Inflammatory macrophage treated with lipopolysaccharide for 4 hours (primary cell): ENCODE data around the gene MYBPH.

Source experiments
- DNase-seq: peaks from one replicate; pipeline ENCODE4 v3.0.0-alpha.2; 2020

Gene MYBPH

DNA sequence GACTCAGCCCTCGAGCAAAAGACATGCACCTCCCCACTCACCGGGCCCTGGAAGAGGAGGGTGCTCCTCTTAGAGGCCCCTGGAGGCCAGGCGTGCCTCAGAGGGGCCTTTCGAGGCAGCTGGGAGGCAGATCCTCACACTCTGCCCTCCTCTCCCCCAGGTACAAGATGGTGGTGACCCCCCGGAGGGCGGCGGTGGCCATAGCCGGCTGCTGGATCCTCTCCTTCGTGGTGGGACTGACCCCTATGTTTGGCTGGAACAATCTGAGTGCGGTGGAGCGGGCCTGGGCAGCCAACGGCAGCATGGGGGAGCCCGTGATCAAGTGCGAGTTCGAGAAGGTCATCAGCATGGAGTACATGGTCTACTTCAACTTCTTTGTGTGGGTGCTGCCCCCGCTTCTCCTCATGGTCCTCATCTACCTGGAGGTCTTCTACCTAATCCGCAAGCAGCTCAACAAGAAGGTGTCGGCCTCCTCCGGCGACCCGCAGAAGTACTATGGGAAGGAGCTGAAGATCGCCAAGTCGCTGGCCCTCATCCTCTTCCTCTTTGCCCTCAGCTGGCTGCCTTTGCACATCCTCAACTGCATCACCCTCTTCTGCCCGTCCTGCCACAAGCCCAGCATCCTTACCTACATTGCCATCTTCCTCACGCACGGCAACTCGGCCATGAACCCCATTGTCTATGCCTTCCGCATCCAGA lies 10.4 kb downstream of the MYBPH start:
- no peak for DNase-seq

GRCh38 chr1:203163891-203164635 lies 11.6 kb downstream of the MYBPH start:
- peak; percentile 58 for DNase-seq

GRCh38 chr1:203162403-203162802 lies 13.2 kb downstream of the MYBPH start:
- peak; percentile 48 for DNase-seq

DNA sequence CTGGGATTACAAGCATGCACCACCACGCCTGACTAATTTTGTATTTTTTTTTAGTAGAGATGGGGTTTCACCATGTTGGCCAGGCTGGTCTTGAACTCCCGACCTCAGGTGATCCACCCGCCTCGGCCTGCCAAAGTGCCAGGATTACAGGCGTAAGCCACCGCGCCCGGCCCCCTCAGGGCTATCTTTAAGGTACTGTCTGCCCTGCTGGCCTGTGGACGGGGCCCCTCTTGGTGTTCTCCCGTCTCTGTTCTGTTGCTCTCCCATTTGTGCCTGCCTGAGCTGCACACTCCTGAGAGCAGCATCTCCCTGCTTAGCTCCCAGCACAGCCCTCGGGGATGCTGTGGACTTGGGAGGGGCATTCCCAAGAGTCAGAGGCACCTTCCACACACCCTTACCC lies 13.9 kb downstream of the MYBPH start:
- DNase-seq: no peak

- no peak for DNase-seq
These were observed 14.5 kb downstream of the MYBPH start for GRCh38 chr1:203161175-203161574.

DNA sequence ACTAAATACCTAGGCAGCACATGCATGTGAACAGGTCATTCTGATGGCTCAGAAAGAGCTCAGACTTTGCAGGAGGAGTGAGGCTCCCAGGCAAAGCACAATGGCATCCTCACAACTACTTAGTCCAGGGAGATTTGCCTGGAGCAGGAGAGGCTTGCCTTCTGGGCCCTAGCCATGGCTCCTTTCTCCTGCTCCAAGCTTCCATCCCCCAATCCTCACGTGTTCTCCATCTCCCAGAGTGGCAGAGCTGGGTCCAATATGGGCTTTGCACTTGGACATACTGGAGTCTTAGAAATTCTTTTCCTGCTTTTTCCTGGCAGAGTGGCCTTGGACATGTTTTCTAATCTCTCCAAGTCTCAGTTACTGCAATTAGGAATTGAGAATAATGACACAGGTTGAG lies 15.8 kb downstream of the MYBPH start:
- DNase-seq: no peak

GRCh38 chr1:203158960-203159665 lies 16.5 kb downstream of the MYBPH start:
- DNase-seq: no peak

- no peak for DNase-seq
These were observed 17.2 kb downstream of the MYBPH start for GRCh38 chr1:203158423-203158822.

GRCh38 chr1:203156280-203156679 lies 19.3 kb downstream of the MYBPH start:
- DNase-seq: no peak

- DNase-seq: peak; percentile 63
These were observed 21.4 kb downstream of the MYBPH start for GRCh38 chr1:203153989-203154821.

GRCh38 chr1:203153051-203153988 lies 22.3 kb downstream of the MYBPH start:
- no peak for DNase-seq

GRCh38 chr1:203152158-203153034 lies 23.2 kb downstream of the MYBPH start:
- no peak for DNase-seq

DNA sequence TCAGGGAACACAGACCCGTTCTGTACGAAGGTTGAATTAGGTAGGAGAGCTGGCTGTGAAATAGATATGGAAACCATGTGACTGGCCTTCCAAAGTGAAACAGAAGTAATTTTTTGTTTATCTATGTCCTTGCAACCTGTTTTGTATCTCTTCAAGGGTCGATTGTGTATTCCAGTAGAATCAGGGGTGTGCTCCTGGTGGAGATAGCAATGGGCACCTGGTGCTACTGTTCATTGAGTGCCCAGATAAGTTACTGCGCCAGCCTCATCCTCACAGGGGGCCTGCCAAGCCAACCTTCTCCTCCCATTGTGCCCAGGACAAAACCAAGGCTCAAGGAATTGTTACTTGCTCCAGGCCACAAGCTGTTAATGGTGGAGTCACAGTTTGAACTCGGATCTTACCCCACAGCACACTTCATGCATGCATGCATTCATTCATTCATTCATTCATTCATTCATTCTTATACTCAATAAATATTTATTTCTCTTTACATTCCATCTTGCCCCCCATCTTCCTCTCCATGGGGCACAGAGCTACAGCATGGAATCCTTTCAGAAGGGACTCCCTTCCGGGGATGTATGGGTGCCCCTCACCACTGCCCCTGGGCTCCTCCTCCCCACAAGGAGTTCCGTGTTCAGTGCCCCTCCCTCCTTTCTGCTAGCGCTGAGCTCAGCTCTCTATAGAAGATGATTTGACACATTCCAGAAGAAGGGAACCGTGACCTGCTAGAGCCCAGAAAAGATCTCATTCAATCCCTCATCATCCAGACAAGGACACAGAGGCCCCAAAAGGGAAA lies 24.1 kb downstream of the MYBPH start:
- no peak for DNase-seq

- no peak for DNase-seq
These were observed 24.9 kb downstream of the MYBPH start for GRCh38 chr1:203150511-203151297.

DNA sequence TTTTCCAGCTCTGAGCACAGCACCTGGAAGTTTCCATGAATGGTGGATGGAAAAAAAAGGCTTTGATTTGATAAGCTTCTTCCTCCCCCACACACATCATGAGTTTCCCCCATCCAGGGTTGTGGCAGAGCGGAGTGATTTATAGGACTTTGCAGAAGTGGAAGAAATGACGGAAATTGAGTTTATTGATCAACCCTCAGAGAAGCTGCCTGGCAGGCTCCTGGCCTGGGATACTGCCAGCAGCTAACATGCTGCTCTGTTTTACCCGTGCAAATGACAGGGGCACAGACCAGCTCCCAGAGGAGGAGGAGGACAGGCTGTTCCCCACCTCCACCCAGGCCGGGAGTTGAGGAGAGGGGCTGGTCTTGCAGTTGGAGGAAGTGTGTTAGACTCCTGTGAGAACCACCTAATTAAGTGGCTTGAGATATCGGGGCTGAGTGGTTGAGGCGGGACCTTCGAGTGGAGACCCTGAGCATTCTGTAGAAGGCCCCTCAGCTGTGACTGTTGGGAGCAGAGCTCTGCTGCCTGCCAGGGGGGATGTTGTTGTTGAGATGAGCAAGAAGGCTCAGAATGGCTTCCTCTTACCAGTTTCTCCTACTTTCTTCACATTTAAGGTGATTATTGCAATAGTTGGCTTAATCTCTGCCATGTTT lies 26.3 kb downstream of the MYBPH start:
- DNase-seq: no peak

- no peak for DNase-seq
These were observed 27.0 kb downstream of the MYBPH start for GRCh38 chr1:203148579-203148978.

GRCh38 chr1:203148127-203148526 lies 27.5 kb downstream of the MYBPH start:
- no peak for DNase-seq

DNA sequence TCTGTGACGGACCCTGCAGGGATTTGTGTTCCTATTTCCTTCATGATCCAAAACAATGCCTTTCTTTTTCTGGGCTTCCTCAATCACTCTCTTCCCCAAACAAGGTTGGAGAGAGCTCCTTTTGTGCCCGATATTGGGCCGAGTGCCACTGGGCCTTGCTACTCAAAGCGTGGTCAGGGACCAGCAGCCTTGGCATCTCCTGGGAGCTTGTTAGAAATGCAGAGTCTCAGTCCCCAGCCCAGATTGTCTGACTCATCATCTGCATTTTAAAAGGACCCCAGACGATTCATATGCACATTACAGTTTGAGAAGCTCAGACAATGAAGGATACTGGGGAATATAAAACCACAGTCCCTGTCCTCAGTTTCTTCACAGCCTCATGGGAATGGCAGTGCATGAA lies 28.2 kb downstream of the MYBPH start:
- DNase-seq: no peak

DNA sequence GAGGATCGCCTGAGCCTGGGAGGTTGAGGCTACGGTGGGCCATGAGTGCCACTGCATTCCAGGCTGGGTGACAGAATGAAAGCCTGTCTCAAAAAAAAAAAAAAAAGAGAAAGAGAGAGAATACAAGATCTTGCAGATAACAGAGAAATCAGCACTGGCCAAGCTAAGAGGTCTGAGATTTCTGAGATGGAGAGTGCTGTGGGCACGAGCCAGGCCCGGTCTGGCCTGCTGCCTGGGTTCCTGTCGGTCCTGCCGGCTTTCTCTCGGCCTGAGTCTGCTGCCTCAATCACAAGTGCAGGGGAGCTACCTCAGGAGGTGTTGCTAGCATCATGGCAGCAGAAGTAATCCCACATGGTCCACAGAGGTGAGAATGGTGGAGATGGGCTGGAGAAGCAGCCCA lies 29.1 kb downstream of the MYBPH start:
- no peak for DNase-seq
